H1 (cell line): ENCODE data around the gene GDPD3. TPM values are rescaled to one million over a fixed set of nuclear protein-coding genes. Genes with fewer than 3 reads are reported as not detected.

Source experiments
- CHD2 ChIP-seq: IDR thresholded peaks from 2 replicates; pipeline ENCODE4 v1.6.1; 2012; ENCODE audit warnings: low read length, improper control_type of control experiment
- CHD7 ChIP-seq: fragments of 300-600 bp; sonication (generic); IDR thresholded peaks from 2 replicates; pipeline ENCODE4 v1.7.1; 2012; ENCODE audit warnings: low read length, moderate library complexity, mild to moderate bottlenecking, inconsistent platforms; ENCODE audit not compliant: insufficient replicate concordance
- CREB1 ChIP-seq: IDR thresholded peaks from 2 replicates; pipeline ENCODE4 v1.6.1; 2012; ENCODE audit warnings: inconsistent platforms
- CTBP2 ChIP-seq: IDR thresholded peaks from 2 replicates; pipeline ENCODE4 v1.7.0; 2011; ENCODE audit warnings: borderline replicate concordance, mild to moderate bottlenecking, moderate library complexity, mixed read lengths, low read length; ENCODE audit not compliant: insufficient read depth, insufficient read length
- POLR2A ChIP-seq, 2 experiments: IDR thresholded peaks; 1 replicate in 1 of 2; 2 replicates in 1 of 2; pipeline ENCODE4 v1.6.1; 2011; ENCODE audit warnings: low read depth in 2 of 2, low read length in 2 of 2, mild to moderate bottlenecking in 2 of 2; ENCODE audit errors: control extremely low read depth in 1 of 2
- RAD21 ChIP-seq, 2 experiments: IDR thresholded peaks in 1 of 2; conservative IDR thresholded peaks in 1 of 2; 2 replicates each; pipeline ENCODE4 v1.6.1; 2011; ENCODE audit warnings: low read depth in 2 of 2, low read length in 2 of 2, improper control_type of control experiment in 1 of 2, inconsistent platforms in 1 of 2, mild to moderate bottlenecking in 1 of 2, moderate library complexity in 1 of 2
- RBBP5 ChIP-seq: IDR thresholded peaks from 2 replicates; pipeline ENCODE4 v1.7.1; 2012; ENCODE audit warnings: low read depth, mild to moderate bottlenecking, inconsistent platforms, low read length, moderate library complexity, borderline replicate concordance
- SP4 ChIP-seq: IDR thresholded peaks from 2 replicates; pipeline ENCODE4 v1.6.1; 2012; ENCODE audit warnings: low read length, inconsistent platforms
- polyA plus RNA-seq, 7 experiments: library from polyadenylated mRNA; depleted of rRNA in 3 of 7; stranded (reverse) in 5 of 7; unstranded in 2 of 7; fragments of >200 nt in 5 of 7; fragments of 200-250 nt in 2 of 7; gene quantifications; 1 replicate in 5 of 7; 2 replicates in 1 of 7; 4 replicates in 1 of 7; pipeline versions ENCODE4 v1.2.1 to v1.2.3, GENCODE V29; 2011 to 2013; ENCODE audit warnings: missing spikeins in 2 of 7, mixed read lengths in 2 of 7
- total RNA-seq: library from RNA; stranded (reverse); fragmentation: NEBNext Ultra II Directional; extraction: Animal tissue kit (Norgen Biotek cat#: 25700); gene quantifications from 2 replicates; pipeline ENCODE4 v1.2.1, GENCODE V29; 2021

Gene GDPD3
- total and polyA plus RNA-seq, 2 of the 8 experiments (the other 6 are each of a cell fraction or from before 2014, with no cell fraction given), result 0.20 TPM; not detected in 1

- no peak for TF ChIP-seq CHD7
- TF ChIP-seq RAD21 (IDR thresholded peaks at IDR 0.05 in 1 of 2, conservative IDR thresholded peaks at IDR 0.05 in 1 of 2; ENCODE audit: low read depth in 2 of 2, low read length in 2 of 2), result no peak
- TF ChIP-seq SP4, result no peak
- TF ChIP-seq CTBP2, result no peak
- TF ChIP-seq CREB1, result no peak
- TF ChIP-seq POLR2A (IDR thresholded peaks at IDR 0.05; ENCODE audit: control extremely low read depth in 1 of 2, low read depth in 2 of 2, low read length in 2 of 2), result no peak
- TF ChIP-seq RBBP5, result no peak
- TF ChIP-seq CHD2, result no peak
Observed at GRCh38 chr16:30120340-30121105, 7.2 kb upstream of the GDPD3 start (continued).
